ENCODE measurements around the gene MRPS14. TPM values are rescaled to one million over a fixed set of nuclear protein-coding genes. Genes with fewer than 3 reads are reported as not detected.

The MRPS14 gene
- total and polyA plus RNA-seq, 9 of the 15 experiments (the other 6 are each of a cell fraction or from before 2014, with no cell fraction given), result 38.1 to 231 (median 54.9) TPM

- TF ChIP-seq, protein P1, sequence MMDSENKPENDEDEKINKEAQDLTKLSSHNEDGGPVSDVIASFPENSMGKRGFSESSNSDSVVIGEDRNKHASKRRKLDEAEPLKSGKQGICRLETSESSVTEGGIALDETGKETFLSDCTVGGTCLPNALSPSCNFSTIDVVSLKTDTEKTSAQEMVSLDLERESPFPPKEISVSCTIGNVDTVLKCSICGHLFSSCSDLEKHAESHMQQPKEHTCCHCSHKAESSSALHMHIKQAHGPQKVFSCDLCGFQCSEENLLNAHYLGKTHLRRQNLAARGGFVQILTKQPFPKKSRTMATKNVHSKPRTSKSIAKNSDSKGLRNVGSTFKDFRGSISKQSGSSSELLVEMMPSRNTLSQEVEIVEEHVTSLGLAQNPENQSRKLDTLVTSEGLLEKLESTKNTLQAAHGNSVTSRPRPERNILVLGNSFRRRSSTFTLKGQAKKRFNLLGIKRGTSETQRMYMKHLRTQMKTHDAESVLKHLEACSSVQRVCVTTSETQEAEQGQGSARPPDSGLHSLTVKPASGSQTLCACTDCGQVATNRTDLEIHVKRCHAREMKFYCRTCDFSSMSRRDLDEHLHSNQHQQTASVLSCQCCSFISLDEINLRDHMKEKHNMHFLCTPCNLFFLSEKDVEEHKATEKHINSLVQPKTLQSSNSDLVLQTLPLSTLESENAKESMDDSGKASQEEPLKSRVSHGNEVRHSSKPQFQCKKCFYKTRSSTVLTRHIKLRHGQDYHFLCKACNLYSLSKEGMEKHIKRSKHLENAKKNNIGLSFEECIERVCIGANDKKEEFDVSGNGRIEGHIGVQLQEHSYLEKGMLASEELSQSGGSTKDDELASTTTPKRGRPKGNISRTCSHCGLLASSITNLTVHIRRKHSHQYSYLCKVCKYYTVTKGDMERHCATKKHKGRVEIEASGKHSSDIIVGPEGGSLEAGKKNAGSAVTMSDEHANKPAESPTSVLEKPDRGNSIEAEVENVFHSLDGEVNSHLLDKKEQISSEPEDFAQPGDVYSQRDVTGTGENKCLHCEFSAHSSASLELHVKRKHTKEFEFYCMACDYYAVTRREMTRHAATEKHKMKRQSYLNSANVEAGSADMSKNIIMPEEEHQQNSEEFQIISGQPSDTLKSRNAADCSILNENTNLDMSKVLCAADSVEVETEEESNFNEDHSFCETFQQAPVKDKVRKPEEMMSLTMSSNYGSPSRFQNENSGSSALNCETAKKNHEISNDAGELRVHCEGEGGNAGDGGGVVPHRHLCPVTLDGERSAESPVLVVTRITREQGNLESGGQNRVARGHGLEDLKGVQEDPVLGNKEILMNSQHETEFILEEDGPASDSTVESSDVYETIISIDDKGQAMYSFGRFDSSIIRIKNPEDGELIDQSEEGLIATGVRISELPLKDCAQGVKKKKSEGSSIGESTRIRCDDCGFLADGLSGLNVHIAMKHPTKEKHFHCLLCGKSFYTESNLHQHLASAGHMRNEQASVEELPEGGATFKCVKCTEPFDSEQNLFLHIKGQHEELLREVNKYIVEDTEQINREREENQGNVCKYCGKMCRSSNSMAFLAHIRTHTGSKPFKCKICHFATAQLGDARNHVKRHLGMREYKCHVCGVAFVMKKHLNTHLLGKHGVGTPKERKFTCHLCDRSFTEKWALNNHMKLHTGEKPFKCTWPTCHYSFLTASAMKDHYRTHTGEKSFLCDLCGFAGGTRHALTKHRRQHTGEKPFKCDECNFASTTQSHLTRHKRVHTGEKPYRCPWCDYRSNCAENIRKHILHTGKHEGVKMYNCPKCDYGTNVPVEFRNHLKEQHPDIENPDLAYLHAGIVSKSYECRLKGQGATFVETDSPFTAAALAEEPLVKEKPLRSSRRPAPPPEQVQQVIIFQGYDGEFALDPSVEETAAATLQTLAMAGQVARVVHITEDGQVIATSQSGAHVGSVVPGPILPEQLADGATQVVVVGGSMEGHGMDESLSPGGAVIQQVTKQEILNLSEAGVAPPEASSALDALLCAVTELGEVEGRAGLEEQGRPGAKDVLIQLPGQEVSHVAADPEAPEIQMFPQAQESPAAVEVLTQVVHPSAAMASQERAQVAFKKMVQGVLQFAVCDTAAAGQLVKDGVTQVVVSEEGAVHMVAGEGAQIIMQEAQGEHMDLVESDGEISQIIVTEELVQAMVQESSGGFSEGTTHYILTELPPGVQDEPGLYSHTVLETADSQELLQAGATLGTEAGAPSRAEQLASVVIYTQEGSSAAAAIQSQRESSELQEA (IDR thresholded peaks at IDR 0.05; ENCODE audit: low read depth), result peak; percentile 83
- no peak for TF ChIP-seq HDAC8 (tag; IDR thresholded peaks at IDR 0.05)
- no peak for TF ChIP-seq KDM2B (CRISPR knock-in tag; IDR thresholded peaks at IDR 0.05)
- TF ChIP-seq ZNF830 (CRISPR knock-in tag; IDR thresholded peaks at IDR 0.05), result no peak
- TF ChIP-seq GABPB1 (CRISPR knock-in tag; IDR thresholded peaks at IDR 0.05), result no peak
- peak; percentile 31; the same call in 1 of the 2 replicates for TF ChIP-seq EP400 (IDR thresholded peaks at IDR 0.05)
- no peak for TF ChIP-seq YY1 (IDR thresholded peaks at IDR 0.05; ENCODE audit: borderline replicate concordance in 1 of 3, control insufficient read depth in 1 of 3, extremely low read depth in 1 of 3, insufficient read depth in 3 of 3, insufficient read length in 1 of 3, insufficient replicate concordance in 2 of 3, low read depth in 1 of 3, low read length in 2 of 3)
- peak; percentile 81 for TF ChIP-seq MAFG (tag; conservative IDR thresholded peaks at IDR 0.05)
- no peak for TF ChIP-seq RNF2 (IDR thresholded peaks at IDR 0.05)
- TF ChIP-seq, protein P2, sequence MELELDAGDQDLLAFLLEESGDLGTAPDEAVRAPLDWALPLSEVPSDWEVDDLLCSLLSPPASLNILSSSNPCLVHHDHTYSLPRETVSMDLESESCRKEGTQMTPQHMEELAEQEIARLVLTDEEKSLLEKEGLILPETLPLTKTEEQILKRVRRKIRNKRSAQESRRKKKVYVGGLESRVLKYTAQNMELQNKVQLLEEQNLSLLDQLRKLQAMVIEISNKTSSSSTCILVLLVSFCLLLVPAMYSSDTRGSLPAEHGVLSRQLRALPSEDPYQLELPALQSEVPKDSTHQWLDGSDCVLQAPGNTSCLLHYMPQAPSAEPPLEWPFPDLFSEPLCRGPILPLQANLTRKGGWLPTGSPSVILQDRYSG (tag; conservative IDR thresholded peaks at IDR 0.05; ENCODE audit: low read depth), result no peak
- peak; percentile 15; the same call in 1 of the 2 replicates for TF ChIP-seq MAFF (IDR thresholded peaks at IDR 0.05; ENCODE audit: low read length)
These were observed 20.2 kb downstream of the MRPS14 start (continued) for GRCh38 chr1:175002910-175003517.

All from K562 (cell line).